Neural cell (in vitro differentiated cells): Measurements from ENCODE around the gene SPHK2. TPM values are rescaled to one million over a fixed set of nuclear protein-coding genes. Genes with fewer than 3 reads are reported as not detected.

ENCODE experiments used
- H2AFZ ChIP-seq: fragments of 200-600, 300-800 bp; sonication (generic), shearing (Covaris generic); 2 replicates; pipeline ENCODE4 v1.6.0; 2014; ENCODE audit warnings: low read depth, mild to moderate bottlenecking, antibody characterized with exemption, low read length, moderate library complexity
- H3F3A ChIP-seq: fragments of 200-600 bp; shearing (Covaris generic); 2 replicates; pipeline ENCODE4 v1.6.1; 2016; ENCODE audit warnings: mild to moderate bottlenecking, moderate library complexity, mixed read lengths, antibody characterized with exemption, low read length; ENCODE audit not compliant: insufficient read depth, poor library complexity, severe bottlenecking
- H3K27ac ChIP-seq: fragments of 200-600, 300-800 bp; sonication (generic), shearing (Covaris generic); 2 replicates; pipeline ENCODE4 v1.5.1; 2014; ENCODE audit warnings: mild to moderate bottlenecking, low read length, moderate library complexity
- H3K27me3 ChIP-seq: fragments of 300-800, 200-600 bp; sonication (generic), shearing (Covaris generic); 2 replicates; pipeline ENCODE4 v1.6.0; 2014; ENCODE audit warnings: mild to moderate bottlenecking, low read depth, low read length, moderate library complexity; ENCODE audit not compliant: insufficient read depth
- H3K36me3 ChIP-seq: fragments of 300-800, 200-600 bp; sonication (generic), shearing (Covaris generic); 2 replicates; pipeline ENCODE4 v1.5.1; 2014; ENCODE audit warnings: mild to moderate bottlenecking, antibody characterized with exemption, low read length, moderate library complexity; ENCODE audit not compliant: insufficient read depth
- H3K4me2 ChIP-seq: fragments of 300-800, 200-600 bp; sonication (generic), shearing (Covaris generic); 2 replicates; pipeline ENCODE4 v1.6.0; 2014; ENCODE audit warnings: mild to moderate bottlenecking, low read length
- H3K4me3 ChIP-seq: fragments of 300-800, 200-600 bp; sonication (generic), shearing (Covaris generic); 2 replicates; pipeline ENCODE4 v1.5.1; 2014; ENCODE audit warnings: mild to moderate bottlenecking, low read length, moderate library complexity
- H3K79me2 ChIP-seq: fragments of 200-600 bp; shearing (Covaris generic); replicated peaks from 2 replicates; pipeline ENCODE4 v1.6.0; 2014; ENCODE audit warnings: mild to moderate bottlenecking, low read length, moderate library complexity; ENCODE audit not compliant: insufficient read depth
- H3K9ac ChIP-seq: fragments of 300-800, 200-600 bp; sonication (generic), shearing (Covaris generic); 2 replicates; pipeline ENCODE4 v1.6.1; 2016; ENCODE audit warnings: mild to moderate bottlenecking, low read length, mixed read lengths
- H3K9me2 ChIP-seq: fragments of 200-600 bp; shearing (Covaris generic); 2 replicates; pipeline ENCODE4 v1.6.1; 2016; ENCODE audit warnings: mild to moderate bottlenecking, low read length, mixed read lengths; ENCODE audit not compliant: insufficient read depth
- H3K9me3 ChIP-seq: fragments of 200-600, 300-800 bp; sonication (generic), shearing (Covaris generic); 2 replicates; pipeline ENCODE4 v1.6.1; 2016; ENCODE audit warnings: mild to moderate bottlenecking, mixed run types, low read length, moderate library complexity, mixed read lengths
- H4K20me1 ChIP-seq: fragments of 200-600 bp; shearing (Covaris generic); 2 replicates; pipeline ENCODE4 v1.6.1; 2016; ENCODE audit warnings: mild to moderate bottlenecking, mixed run types; ENCODE audit not compliant: insufficient read depth
- CTCF ChIP-seq: fragments of 450-650 bp; IDR thresholded peaks from 2 replicates; pipeline ENCODE4 v1.5.1; 2014; ENCODE audit warnings: antibody characterized with exemption, mild to moderate bottlenecking, moderate library complexity; ENCODE audit not compliant: poor library complexity, severe bottlenecking
- EP300 ChIP-seq: fragments of 450-650 bp; conservative IDR thresholded peaks from 2 replicates; pipeline ENCODE4 v1.6.1; 2014; ENCODE audit warnings: antibody characterized with exemption, mild to moderate bottlenecking, moderate library complexity; ENCODE audit not compliant: poor library complexity, severe bottlenecking
- EZH2 ChIP-seq: fragments of 200-600, 300-800 bp; shearing (Covaris generic), sonication (generic); IDR thresholded peaks from 2 replicates; pipeline ENCODE4 v1.6.1; 2014; ENCODE audit warnings: antibody characterized with exemption, low read length, borderline replicate concordance, mild to moderate bottlenecking; ENCODE audit not compliant: insufficient read depth, poor library complexity, severe bottlenecking
- MXI1 ChIP-seq: fragments of 450-650 bp; conservative IDR thresholded peaks from 2 replicates; pipeline ENCODE4 v1.6.1; 2014; ENCODE audit warnings: antibody characterized with exemption, mild to moderate bottlenecking; ENCODE audit not compliant: poor library complexity, severe bottlenecking
- POLR2AphosphoS5 ChIP-seq: IDR thresholded peaks from 2 replicates; pipeline ENCODE4 v1.6.1; 2012
- RAD21 ChIP-seq: fragments of 450-650 bp; conservative IDR thresholded peaks from 2 replicates; pipeline ENCODE4 v1.6.1; 2014; ENCODE audit warnings: antibody characterized with exemption, mild to moderate bottlenecking, moderate library complexity
- REST ChIP-seq: IDR thresholded peaks from 2 replicates; pipeline ENCODE4 v1.6.1; 2012; ENCODE audit warnings: borderline replicate concordance
- SMC3 ChIP-seq: fragments of 450-650 bp; conservative IDR thresholded peaks from 2 replicates; pipeline ENCODE4 v1.6.1; 2014; ENCODE audit warnings: antibody characterized with exemption, mild to moderate bottlenecking, moderate library complexity; ENCODE audit not compliant: poor library complexity
- TAF1 ChIP-seq: IDR thresholded peaks from 2 replicates; pipeline ENCODE4 v1.6.1; 2012; ENCODE audit warnings: low read depth
- polyA plus RNA-seq: library from polyadenylated mRNA; depleted of rRNA; stranded (reverse); fragments of >200 nt; gene quantifications from 2 replicates; pipeline ENCODE4 v1.2.3, GENCODE V29; 2014

The SPHK2 gene
- polyA plus RNA-seq, 1 donor from 2014 or later = 22.6 TPM

- Histone ChIP-seq H3K36me3 (no peaks in the 10 kb centered on the region), H3K27ac (no peak overlapping the region), H3K79me2 (no peaks in the 10 kb centered on the region), H3F3A (no peaks in the 10 kb centered on the region), H3K9ac (no peak overlapping the region), H3K4me2 (no peak overlapping the region), H3K27me3 (no peaks in the 10 kb centered on the region), H2AFZ (no peak overlapping the region), H3K9me2 (no peaks in the 10 kb centered on the region), H3K9me3 (no peaks in the 10 kb centered on the region), H4K20me1 (no peaks in the 10 kb centered on the region), H3K4me3 (no peak overlapping the region)
- TF ChIP-seq MXI1 = no peak
- no peak for TF ChIP-seq EP300
- no peak for TF ChIP-seq SMC3
- no peak for TF ChIP-seq RAD21
- TF ChIP-seq EZH2 = no peak
- TF ChIP-seq TAF1 = no peak
- TF ChIP-seq REST = no peak
- no peak for TF ChIP-seq CTCF
- no peak for TF ChIP-seq POLR2AphosphoS5
Measured at GRCh38 chr19:48658483-48658882, 39.2 kb downstream of the SPHK2 start.

- Histone ChIP-seq H4K20me1 (no peaks in the 10 kb centered on the region), H3K9me2 (no peaks in the 10 kb centered on the region), H3K4me2 (no peak overlapping the region), H3K79me2 (no peaks in the 10 kb centered on the region), H3K27ac (no peak overlapping the region), H3K9me3 (no peaks in the 10 kb centered on the region), H3F3A (no peaks in the 10 kb centered on the region), H3K9ac (no peak overlapping the region), H3K27me3 (no peaks in the 10 kb centered on the region), H3K4me3 (no peak overlapping the region), H2AFZ (no peak overlapping the region), H3K36me3 (no peaks in the 10 kb centered on the region)
- TF ChIP-seq RAD21 (no peak), SMC3 (no peak), EZH2 (no peak), TAF1 (no peak), POLR2AphosphoS5 (no peak), REST (no peak), EP300 (no peak)
Measured at GRCh38 chr19:48659768-48660167, 40.5 kb downstream of the SPHK2 start.
